GM18909 (cell line): ENCODE results near the gene LMF2.
"Not testable (repeated sequence)": the region's sequence is repeated elsewhere in the genome, so short reads cannot be mapped to it uniquely, and the experiment has no call there.

Experiments
- ATAC-seq: cut with Tn5 transposase; IDR thresholded peaks from one replicate; pipeline ENCODE4 v1.9.1; 2021; ENCODE audit warnings: mild to moderate bottlenecking; ENCODE audit not compliant: unreplicated experiment, poor library complexity

Gene LMF2

DNA sequence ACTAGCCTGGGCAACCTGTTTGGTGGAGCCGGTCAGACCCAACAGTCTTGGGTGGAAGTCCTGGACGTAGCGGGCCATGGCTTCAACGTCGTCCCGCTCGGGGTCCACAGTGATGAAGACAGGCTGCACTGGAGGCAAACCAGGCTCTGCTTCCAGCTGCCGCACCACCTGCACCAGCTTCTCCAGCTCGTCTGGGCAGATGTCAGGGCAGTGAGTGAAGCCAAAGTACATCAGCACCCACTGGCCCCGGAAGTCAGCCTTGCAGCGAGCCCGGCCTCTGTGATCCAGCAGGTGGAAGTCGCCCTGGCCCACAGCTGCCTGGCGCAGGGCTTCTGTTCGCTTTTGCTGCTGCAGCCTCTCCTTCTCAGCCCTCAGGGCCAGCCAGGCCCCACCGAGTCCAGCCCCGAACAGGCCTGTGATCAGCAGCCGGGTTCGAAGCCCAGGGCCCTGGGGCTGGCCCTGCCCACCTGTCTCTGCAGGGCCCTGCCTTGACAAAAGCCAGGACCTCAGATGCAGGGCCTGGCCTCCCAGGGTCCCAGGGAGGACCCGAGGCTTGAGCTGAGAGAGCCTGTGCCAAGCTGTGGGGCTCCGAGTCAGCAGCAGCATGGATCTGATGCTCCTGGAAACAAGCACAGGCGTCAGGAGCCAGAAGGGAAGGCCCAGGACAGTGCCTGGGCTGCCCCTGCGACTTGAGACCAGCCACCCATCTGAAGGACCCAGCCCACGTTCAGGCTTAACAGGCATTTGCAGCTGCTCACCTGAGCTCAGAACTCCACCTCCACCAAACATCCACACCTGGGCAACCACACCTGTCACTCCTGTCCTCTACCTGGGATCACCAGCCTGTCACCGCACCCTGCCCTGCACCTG lies 16.5 kb upstream of the LMF2 start:
- no peak for ATAC-seq

DNA sequence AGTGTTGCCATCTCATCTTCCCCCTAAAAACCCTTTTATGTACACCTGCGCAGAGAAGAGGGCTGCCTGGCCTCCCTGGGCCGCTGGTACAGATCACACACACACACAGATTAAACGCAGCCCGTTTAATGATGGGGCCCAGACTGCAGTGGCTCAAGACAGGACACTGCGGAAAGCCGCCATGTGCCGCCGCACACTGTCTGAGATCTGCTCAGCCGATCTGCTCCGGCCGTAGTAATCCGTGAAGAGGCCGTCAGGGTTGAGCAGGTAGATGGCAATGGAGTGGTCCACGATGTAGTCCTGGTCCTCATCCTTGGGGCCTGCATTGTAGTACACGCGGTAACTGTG lies 15.9 kb upstream of the LMF2 start:
- ATAC-seq: no peak

DNA sequence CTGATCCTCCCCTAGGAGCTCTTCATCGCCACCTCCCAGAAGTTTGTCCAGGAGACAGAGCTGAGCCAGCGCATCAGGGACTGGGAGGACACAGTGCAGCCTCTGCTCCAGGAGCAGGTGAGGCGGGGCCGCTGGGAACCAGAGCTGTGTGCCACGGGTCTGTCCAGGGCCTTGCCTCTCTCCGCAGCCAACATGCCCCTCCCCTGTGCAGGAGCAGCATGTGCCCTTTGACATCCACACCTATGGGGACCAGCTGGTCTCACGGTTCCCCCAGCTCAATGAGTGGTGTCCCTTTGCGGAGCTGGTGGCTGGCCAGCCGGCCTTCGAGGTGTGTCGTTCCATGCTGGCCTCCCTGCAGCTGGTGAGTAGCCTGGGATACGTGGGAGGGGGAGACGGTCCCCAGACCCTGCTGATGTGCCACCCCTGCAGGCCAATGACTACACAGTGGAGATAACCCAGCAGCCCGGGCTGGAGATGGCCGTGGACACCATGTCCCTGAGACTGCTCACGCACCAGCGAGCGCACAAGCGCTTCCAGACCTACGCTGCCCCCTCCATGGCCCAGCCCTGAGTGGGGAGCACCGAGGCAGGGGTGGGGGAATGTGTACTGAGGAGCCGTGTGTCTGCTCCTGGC lies 15.4 kb upstream of the LMF2 start:
- no peak for ATAC-seq

DNA sequence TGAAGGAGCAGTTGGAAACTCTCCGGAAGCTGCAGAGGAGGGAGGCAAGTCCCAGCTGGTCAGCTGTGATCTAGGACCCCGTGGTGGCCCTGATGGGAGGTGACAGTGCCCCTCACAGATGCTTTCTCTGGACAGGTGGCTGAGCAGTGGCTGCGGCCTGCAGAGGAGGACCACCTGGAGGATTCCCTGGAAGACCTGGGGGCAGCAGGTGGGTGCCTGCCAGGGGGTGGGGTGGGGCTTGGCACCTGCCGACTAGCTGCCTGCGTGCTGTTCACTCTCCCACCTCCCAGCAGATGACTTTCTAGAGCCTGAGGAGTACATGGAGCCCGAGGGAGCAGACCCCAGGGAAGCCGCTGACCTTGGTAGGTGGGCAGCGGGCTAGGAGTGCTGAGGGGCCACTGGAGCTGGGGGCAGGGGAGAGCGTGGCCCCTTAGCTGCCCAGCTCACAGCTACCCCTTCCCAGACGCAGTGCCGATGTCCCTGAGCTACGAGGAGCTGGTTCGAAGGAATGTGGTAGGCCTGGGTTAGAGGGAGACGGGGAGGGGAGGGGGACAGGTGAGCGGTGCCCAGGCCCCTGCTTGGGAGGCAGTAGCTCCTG lies 14.8 kb upstream of the LMF2 start:
- no peak for ATAC-seq

DNA sequence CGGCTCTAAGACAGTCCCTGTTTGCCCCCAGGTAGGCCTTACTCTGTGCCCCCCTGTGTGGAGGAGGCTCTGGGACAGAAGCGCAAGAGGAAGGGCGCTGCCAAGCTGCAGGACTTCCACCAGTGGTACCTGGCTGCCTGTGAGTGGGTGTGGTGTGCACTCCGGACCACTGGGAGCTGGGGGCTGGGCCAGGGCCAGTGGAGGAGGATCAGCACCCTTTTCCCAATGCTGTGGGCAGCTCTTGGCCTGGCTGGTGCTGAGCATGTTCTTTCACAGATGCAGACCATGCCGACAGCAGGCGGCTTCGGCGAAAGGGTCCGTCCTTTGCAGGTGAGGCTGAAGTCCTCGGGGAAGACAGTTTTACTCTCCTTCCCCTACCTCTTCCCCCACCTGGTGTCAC lies 14.2 kb upstream of the LMF2 start:
- no peak for ATAC-seq

DNA sequence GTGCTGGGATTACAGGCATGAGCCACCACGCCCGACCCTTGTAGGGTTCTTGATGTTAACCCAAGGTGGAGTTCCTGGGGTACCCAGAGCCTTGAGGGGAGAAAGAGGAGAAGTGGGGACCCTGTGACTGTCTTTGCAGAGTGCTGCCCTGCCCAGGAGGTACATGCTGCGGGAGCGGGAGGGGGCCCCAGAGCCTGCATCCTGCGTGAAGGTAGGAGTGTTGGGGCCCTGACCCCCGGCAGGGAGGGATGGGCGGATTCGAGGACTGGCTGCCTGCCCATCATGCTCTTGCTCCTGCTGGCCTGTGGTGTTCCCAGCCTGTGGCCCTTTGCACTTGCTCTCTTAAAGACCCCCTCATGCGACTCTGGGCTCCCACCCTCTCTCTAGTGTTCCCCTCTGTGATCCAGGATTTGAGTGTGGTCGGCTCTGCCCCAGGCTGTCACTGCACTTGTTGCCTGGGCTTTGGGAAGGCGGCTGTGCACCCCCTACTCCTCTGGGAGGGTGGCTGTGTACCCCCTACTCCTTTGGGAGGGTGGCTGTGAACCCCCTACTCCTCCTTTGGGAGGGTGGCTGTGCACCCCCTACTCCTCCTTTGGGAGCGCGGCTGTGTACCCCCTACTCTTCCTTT lies 13.4 kb upstream of the LMF2 start:
- no peak for ATAC-seq

DNA sequence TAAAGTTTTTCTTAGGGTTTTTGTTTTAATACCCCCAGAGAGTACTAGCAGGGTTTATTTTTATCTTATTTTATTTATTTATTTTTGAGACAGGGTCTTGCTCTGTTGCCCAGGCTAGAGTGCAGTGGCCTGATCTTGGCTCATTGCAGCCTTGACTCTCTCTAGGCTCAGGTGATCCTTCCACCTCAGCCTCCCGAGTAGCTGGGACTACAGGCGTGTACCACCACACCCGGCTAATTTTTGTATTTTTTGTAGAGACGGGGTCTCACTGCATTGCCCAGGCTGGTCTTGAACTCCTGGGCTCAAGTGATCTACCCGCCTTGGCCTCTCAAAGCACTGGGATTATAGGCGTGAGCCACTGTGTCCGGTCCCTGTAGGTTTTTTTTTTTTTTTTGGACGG lies 12.7 kb upstream of the LMF2 start:
- ATAC-seq: not testable (repeated sequence)

DNA sequence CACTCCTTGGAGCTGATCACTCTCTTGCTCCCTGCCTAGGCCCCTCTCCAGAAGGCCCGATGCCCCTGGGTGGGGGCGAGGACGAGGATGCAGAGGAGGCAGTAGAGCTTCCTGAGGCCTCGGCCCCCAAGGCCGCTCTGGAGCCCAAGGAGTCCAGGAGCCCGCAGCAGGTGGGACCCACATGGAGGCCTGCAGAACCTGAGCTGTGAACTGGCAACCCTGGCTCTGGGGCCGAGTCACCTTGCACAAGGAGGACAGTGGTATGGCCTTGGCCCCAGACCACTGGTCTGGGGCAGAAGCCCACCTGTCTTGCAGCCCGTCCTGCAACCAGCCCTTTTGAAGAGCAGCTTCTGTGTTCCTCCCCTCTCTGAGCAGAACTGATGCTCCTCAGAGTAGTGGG lies 11.6 kb upstream of the LMF2 start:
- no peak for ATAC-seq

DNA sequence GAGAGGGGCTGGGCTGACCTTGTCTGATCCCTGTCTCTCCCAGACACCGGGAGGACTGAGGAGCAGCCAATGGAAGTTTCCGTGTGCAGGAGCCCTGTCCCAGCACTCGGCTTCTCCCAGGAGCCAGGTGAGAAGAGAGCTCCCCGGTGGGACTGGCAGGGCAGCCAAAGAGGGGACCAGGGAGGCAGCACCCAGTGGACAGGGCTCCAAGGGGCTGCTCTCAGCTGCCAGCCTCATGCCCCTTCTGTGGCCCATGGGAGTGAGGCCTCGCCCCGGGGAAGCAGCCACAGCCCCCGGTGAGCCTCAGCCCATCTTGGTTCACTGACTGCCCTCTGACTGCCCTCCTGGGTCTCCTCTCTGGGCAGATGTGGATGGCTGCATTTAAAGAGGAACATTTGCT lies 11.1 kb upstream of the LMF2 start:
- no peak for ATAC-seq

DNA sequence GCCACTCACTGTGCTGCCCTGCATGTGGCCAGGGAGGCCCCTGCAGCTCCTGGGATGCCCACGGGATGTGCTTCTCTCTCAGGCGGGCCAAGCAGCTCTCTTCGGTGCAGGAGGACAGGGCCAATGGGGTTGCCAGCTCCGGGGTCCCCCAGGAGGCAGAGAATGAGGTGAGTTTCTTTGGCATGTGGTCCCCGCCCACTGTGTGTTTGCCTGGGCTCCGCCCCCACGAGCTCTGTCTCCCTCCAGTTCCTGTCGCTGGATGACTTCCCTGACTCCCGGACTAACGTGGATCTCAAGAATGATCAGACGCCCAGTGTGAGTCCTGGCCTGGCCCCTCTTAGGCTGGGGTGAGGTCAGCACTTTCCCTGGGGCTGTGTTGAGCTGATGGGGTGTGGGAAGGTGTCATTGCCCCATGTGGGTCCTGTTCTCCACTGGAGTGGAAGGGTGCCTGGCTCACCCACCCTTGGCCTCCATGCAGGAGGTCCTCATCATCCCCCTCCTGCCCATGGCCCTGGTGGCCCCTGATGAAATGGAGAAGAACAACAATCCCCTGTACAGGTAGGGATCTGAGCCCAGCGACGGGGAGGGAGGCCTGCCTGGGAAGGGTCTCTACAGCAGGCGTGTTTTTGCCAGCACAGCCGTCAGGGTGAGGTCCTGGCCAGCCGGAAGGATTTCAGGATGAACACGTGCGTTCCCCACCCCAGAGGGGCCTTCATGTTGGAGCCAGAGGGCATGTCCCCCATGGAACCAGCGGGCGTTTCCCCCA lies 10.2 kb upstream of the LMF2 start:
- no peak for ATAC-seq

DNA sequence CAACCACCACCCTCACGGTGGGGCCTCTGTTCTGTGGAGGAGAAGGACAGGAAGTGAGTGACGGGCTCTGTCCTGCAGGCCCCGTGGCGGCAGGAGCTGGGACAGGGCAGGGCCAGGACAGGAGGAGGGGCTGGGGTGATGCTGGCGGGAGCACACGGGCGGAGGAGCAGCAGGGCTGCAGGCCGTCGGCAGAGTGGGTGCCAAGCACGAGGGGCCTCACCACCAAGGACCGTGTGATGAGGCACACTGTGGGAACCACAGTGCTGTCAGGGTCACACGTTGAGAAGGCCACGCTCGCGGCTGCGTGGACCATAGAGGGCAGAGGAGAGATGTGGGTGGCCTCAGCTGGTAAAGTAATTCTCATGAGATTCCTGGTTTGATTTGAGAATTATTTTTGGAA lies 9.4 kb upstream of the LMF2 start:
- ATAC-seq: no peak

DNA sequence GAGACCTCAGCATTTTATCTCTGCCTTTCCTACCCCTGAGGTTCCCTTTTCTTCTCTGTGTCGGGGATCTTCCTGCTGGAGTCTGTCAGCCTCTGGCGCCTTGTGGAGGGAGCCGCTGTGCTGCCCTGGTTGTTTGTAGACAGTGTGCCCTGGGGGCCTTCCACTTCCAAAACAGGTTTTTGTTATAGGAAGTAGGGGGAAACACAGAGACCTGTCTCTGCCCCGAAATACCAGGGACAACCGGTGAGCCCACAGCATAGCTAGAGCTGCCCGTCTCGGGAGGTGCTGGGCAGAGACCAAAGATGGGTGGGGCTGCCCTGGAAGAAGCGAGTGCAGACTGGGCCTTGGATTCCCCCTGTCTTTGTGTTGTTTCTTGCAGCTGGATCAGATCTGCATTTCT lies 8.6 kb upstream of the LMF2 start:
- ATAC-seq: no peak

DNA sequence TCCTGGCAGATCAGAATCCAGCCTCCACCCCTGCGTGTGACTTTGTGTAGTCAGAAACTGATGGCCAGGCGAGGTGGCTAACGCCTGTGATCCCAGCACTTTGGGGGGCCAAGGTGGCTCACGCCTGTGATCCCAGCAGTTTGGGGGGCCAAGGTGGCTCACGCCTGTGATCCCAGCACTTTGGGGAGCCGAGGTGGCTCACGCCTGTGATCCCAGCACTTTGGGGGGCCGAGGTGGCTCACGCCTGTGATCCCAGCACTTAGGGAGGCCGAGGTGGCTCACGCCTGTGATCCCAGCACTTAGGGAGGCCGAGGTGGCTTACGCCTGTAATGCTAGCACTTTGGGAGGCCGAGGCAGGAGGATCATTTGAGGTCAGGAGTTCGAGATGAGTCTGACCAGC lies 5.7 kb upstream of the LMF2 start:
- ATAC-seq: no peak

DNA sequence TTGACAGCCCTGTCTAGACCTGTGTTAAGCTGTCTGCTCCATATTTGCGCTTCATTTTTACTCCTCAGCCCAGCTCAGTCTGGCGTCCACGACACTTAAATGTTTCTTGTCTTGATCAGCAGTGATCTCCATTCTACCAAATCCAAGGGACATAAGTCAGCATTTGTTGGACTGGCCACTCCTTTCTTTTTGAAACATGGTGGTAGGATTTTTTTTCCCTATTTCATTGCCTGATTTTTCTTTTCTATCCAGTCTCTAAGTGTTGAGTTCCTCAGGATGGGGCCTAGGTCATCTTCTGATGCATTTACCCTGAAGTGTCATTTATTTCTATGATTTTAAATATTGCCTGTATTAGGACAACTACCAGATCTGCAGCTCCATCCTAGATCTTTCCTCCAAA lies 1.4 kb upstream of the LMF2 start:
- ATAC-seq: no peak

DNA sequence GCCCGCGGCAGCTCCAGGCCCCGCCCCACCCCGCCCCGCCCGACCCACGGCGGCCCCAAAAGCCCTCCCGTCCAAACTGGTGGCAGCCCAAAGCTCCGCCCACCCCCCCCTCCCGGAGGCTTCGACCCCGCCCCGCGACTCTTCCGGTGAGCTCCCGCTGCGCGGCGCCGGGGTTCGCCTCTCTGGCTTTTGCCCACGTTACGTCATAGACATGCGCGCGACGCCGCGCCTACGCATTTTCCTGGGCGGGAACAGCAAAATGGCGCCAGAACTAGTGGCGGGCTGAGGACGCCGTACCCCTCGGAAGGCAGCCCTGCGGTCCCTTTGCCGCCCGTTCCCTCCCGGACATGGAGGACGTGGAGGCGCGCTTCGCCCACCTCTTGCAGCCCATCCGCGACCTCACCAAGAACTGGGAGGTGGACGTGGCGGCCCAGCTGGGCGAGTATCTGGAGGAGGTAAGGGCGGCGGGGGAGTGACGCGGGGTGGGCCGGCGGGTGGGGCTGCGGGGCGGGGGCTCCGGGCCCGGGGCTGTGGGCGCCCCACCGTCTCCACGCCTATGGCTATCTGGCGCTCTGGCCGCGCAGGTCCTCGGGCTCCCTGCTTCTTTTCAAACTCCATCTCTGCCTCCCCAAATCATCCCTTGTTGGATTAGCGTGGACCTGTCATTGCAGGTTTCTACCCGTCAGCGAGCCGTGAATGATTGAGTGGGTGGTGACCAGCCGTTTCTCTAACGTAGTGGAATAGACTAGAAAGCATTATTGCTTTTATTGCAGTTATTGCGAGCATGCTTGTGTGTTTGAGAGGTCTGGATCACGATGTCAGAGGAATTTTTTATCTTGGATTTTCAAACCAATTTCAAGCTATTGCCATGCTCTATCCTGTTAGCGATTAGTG lies 736 bp upstream of the LMF2 start, which contains the start of gene NCAPH2:
TSS of gene NCAPH2 (plus strand) at position 234 of the 894 bp plus-strand sequence. CDS start at position 348, 114 bp downstream.
- peak; percentile 76 for ATAC-seq

DNA sequence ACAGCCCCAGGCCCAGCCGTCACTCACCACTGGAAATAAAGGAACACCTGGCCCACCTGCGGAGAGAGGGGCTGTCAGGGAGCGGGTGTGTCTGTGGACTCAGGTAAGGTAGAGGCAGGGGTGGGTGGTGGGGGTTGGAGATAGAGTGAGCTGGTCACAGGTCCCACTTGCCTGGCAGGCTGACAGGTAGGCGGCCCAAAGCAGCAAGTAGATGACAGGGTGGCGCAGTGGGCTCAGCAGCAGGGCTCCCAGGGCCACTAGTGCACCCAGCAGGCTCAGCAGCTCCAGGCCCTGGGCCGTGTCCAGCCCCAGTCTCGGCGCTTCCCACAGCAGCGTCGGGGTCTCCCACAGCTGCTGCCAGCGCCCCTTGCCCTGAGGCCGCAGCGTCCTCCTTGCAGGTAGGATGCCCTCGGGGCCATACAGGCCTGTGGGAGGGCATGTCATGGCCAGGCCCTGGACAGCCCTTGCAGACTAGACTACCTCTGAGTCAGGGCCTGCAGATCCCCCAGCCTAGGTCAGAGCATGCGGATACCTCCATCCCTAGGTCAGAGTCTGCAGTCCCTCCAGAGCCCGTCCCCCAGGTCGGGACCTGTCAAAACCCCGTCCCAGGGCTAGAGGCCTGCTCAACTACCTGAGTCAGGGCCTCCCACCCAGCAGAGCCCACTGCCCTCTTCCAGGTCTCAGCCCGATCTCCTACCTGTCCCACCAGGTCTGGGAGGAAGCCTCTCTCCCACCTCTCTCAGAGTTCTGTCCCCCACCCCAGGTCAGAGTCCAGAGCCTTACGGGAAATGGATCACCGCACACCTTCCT lies 686 bp downstream of the LMF2 start:
- no peak for ATAC-seq

DNA sequence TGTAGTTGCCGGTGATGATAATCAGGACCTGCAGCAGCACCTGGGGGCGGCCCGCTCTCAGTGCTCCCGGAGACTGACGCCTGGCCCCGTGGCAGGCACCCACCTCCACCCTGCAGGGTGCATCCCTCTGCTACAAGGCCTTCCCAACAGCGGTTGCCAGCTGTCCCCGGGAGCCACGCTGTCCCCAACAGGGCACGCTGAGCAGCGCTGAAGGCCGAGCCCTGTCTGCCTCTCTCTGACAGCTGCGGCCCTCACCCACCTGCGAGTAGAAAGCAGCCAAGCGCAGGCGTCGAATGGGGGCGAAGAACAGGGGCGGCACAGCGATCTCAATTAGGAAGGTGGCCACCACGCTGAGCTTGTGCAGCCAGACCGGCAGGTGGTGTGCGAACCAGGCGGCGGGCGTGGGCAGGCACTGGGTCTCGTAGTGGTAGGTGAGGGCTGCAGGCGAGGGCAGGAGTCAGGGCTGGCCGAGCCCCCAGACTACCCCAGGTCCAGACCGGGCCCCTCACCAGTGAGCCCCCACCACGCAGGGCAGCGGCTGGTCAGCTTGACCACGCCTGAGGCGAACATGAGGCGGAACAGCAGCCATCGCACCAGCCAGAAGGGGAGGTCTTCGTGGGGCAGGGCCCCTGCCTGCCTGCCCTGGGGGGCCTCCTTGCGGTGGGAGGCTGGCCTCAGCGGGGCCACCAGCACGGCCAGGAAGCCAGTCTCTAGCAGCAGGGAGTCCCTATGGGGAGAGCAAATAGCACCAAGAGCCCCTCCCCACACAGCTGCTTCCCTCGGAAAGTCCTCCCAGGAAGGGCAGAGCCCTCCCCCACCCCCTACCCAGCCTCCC lies 1.5 kb downstream of the LMF2 start:
- no peak for ATAC-seq

DNA sequence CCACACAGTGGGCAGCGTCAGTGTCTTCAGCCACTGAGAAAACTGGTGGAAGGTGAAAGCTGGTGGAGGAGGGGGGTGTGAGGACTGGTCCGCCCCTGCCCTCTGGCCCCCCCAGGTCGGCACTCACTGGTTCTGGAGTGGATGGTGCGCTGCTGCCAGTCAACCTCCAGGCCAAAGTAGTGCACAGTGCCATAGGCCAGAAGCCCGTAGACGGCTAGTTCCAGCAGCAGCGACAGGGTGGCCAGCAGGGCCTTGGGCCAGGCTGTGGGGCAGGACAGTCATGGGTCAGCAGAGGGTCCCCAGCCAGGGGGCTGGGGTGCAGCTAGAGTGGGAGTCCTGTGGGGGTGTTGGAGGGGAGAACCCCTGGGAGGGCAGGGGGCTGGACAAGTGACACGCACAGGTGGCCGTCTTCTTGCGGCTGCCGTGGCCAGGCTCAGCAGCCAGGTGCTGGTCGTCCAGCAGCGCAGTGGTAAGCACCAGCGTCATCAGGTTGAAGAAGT lies 2.2 kb downstream of the LMF2 start:
- ATAC-seq: no peak
